H54 (cell line): ENCODE measurements around the gene RAPGEF2.

ENCODE experiments used
- DNase-seq: peaks from one replicate; pipeline ENCODE4 v3.0.0; 2011; ENCODE audit warnings: low spot score, mixed read lengths; ENCODE audit not compliant: insufficient read length
- FAIRE-seq: peaks from 3 replicates; lab custom pipeline; 2011; peaks lifted over from hg19 to GRCh38; lab: Jason Lieb, UNC
- POLR2A ChIP-seq: IDR thresholded peaks from 2 replicates; pipeline ENCODE4 v1.6.1; 2011; ENCODE audit warnings: low read depth, mild to moderate bottlenecking, low read length

The RAPGEF2 gene

DNA sequence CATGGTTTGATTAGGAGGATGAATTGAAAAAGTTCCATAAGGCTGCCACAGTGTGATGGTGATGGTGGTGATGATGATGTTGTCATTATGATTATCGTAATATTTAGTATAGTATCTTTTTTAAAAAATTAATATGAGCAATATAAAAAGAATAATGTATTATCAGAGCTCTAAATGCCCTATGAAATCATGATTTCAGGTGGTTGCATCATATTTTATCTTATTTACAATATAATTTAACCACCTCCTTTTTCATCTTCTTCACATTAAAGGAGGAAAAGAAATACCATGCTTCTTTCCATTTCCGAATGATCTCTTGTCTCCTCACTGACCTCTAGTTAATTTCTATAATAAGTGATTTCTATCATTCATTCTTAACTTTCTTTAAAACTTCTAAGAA lies 225.9 kb downstream of the RAPGEF2 start:
- DNase-seq (no peak), FAIRE-seq (no peak)
- no peak for TF ChIP-seq POLR2A

DNA sequence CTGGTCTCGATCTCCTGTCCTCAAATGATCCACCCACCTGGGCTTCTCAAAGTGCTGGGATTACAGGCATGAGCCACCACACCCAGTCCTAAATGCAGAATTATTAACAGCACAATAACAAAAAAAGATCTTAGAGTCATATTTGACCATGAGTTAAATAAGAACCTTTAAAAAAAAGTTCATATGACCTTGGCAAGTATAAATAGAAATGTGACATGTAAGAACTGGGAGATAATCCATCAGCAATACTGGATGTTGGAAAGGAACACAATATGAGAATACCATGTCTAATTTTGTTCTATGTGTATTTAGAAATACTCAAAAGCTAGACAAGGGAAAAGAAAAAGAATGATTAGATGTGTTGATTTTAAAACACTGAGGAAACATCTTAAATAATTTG lies 231.6 kb downstream of the RAPGEF2 start:
- DNase-seq (no peak), FAIRE-seq (no peak)
- TF ChIP-seq POLR2A, result no peak

DNA sequence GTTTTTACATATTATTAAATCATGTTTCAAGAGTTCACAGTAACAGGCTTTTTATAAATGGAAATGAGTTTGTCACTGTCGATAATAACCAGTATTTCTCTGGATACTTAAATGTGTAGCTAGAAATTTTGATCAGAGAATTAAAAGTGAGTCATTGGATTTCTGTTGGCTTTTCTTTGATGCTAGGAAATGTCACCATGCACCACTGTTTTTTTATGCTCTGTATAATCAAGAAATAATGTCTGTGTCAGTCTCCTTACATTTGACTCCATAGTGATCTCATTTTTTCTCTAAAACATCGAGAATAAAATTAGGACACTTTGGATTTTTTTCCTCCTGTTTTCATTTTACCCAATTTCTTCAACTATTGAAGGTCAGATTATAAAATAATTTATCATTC lies 234.2 kb downstream of the RAPGEF2 start:
- DNase-seq (no peak), FAIRE-seq (no peak)
- no peak for TF ChIP-seq POLR2A

DNA sequence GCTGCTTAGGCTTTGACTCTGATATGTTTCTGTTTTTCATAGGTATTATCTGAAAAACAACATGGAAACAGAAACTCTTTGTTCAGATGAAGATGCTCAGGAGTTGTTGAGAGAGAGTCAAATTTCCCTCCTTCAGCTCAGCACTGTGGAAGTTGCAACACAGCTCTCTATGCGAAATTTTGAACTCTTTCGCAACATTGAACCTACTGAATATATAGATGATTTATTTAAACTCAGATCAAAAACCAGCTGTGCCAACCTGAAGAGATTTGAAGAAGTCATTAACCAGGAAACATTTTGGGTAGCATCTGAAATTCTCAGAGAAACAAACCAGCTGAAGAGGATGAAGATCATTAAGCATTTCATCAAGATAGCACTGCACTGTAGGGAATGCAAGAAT lies 238.6 kb downstream of the RAPGEF2 start:
- TF ChIP-seq POLR2A, result no peak
- no peak for DNase-seq
- FAIRE-seq, result no peak

DNA sequence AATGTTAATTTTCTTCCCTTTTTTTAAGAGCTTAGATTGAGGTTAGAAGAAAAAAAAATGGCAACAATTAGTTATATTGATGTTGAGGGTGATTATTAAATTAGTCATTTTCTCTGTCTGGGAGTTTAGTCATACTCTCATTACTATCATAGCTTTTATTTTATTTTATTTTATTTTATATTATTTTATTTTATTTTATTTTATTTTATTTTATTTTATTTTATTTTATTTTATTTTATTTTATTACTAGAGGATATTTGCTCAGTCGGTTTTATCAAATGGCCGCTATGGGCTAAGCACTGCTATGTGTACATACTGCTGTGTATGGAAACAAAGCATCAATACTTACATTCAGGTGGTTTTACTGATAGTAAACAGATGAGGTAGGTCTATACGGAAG lies 239.5 kb downstream of the RAPGEF2 start:
- TF ChIP-seq POLR2A, result no peak

DNA sequence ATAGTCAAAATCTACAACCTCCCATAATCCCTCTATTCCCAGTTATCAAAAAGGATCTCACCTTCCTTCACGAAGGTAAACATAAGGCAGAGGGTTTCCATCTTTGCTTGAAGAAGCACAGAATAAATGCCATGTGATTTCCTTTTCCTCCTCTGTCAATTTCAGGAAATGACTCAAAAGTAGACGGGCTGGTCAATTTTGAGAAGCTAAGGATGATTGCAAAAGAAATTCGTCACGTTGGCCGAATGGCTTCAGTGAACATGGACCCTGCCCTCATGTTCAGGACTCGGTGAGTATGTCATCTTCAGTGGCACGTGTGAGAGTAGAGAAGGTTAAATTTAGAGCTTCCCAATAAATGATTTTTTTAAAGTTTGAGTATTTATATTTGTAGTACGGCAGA lies 240.2 kb downstream of the RAPGEF2 start:
- FAIRE-seq (no peak), DNase-seq (no peak)
- no peak for TF ChIP-seq POLR2A

More for the DNA sequence above, 239.5 kb downstream of the RAPGEF2 start:
- FAIRE-seq (no peak), DNase-seq (no peak)

DNA sequence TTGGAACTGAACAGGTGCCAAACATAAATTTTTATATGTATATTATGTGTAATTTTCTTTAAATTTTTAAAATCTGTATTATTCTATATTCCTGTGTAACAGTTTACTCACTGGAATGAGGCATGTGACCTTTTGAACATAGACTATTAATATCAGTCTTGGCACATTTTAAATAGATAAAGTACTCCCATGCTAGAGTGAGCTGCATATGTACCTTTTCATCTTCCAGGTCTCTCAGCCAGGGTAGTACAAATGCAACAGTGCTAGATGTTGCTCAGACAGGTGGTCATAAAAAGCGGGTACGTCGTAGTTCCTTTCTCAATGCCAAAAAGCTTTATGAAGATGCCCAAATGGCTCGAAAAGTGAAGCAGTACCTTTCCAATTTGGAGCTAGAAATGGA lies 242.0 kb downstream of the RAPGEF2 start:
- FAIRE-seq, result no peak
- DNase-seq, result no peak
- TF ChIP-seq POLR2A, result no peak

DNA sequence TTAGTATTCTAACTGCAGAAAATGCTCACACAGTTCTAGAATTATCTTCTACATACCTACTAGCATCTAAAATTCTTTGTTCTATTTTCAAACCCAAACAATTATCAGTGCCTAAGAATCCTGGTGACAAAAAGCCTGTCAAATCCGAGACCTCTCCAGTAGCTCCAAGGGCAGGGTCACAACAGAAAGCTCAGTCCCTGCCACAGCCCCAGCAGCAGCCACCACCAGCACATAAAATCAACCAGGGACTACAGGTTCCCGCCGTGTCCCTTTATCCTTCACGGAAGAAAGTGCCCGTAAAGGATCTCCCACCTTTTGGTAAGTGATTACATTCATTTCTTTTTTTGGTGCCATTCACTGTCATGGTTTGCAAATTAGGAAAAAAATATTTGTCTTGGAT lies 243.8 kb downstream of the RAPGEF2 start:
- DNase-seq (no peak), FAIRE-seq (no peak)
- TF ChIP-seq POLR2A, result no peak

DNA sequence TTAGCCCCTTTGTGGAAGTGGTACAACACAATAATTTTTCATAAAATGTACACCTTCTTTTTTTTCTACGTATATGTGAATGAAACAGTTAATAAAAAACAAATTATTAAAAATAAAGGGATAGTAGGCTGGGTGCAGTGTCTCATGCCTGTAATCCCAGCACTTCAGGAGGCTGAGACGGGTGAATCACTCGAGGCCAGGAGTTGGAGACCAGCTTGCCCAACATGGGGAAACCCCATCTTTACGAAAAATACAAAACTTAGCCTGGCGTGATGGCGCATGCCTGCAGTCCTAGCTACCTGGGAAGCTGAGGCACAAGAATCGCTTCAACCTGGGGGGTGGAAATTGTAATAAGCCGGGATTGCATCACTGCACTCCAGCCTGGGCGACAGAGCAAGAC lies 244.9 kb downstream of the RAPGEF2 start:
- no peak for TF ChIP-seq POLR2A
- FAIRE-seq, result no peak
- no peak for DNase-seq

DNA sequence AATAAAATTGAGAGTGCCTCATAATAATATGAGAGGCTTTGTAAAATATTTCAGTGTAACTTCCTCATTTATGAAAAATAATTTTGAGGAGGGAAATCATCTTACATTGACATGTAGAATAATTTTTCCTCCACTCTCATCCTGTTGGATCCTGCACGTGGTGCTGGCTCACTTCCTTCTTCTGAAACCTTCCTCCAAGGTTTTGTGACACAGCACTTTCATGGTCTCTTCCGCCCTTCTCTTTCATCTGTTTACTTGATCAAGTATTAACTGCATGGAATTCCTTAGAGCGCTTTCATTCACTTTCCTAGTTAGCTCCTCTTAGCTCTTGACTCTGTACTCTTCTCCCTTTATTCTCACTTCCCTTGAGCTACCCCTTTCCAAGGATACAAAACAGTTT lies 246.5 kb downstream of the RAPGEF2 start:
- no peak for DNase-seq
- TF ChIP-seq POLR2A, result no peak
- FAIRE-seq, result no peak

DNA sequence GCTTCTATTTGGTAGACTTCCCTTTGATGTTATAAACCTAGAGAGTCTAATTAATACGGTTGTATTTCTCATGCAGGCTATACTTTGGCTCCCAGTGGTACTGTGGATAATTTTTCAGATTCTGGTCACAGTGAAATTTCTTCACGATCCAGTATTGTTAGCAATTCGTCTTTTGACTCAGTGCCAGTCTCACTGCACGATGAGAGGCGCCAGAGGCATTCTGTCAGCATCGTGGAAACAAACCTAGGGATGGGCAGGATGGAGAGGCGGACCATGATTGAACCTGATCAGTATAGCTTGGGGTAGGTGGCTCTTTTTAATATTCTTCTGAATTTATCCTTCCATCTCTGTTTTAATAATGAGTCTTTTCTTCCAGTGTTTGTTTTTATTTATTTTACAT lies 249.7 kb downstream of the RAPGEF2 start:
- no peak for DNase-seq
- FAIRE-seq, result no peak

DNA sequence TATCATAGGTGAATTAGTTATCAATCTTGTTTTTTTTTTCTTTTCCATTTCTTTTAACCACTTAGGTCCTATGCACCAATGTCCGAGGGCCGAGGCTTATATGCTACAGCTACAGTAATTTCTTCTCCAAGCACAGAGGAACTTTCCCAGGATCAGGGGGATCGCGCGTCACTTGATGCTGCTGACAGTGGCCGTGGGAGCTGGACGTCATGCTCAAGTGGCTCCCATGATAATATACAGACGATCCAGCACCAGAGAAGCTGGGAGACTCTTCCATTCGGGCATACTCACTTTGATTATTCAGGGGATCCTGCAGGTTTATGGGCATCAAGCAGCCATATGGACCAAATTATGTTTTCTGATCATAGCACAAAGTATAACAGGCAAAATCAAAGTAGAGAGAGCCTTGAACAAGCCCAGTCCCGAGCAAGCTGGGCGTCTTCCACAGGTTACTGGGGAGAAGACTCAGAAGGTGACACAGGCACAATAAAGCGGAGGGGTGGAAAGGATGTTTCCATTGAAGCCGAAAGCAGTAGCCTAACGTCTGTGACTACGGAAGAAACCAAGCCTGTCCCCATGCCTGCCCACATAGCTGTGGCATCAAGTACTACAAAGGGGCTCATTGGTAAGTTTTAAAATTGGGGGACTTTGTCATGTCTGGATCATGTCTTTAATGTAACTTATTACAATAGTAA lies 250.7 kb downstream of the RAPGEF2 start:
- TF ChIP-seq POLR2A, result no peak
- DNase-seq (no peak), FAIRE-seq (no peak)

More for the DNA sequence above, 249.7 kb downstream of the RAPGEF2 start:
- no peak for TF ChIP-seq POLR2A

DNA sequence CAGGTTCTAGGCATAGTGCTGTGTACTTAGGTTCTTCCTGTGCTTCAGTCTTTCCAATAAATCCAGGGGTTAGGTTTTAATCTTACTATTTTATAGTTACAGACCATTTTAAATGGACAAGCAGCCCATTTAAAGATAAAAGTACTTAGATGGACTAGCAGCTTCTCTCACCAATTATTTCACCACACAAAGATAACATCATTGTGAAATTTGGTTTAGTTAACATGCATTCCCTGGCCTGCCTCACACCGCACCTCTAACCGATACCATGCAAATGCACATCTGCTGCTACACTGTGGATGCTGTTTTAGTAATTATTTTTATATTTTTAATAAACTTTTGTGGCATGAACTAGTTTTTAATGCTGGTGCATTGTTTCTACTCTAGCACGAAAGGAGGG lies 252.6 kb downstream of the RAPGEF2 start:
- FAIRE-seq, result no peak
- no peak for DNase-seq
- TF ChIP-seq POLR2A, result no peak

DNA sequence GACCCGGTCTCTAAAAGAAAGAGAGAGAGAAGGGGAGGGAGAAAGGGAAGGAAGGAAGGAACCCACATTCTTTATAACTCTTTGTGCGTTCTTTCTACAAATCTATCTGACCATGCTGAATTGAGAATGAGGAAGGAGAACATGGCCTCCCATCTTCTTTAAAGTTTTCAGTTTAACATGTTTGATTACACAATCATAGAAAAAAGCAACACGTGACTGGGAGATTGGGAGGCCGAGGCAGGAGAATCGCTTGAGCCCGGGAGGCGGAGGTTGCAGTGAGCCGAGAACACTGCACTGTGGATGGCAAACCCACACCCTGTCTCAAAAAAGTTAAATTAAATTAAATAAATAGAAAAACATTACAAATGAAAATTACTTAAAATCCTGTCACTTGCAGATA lies 254.5 kb downstream of the RAPGEF2 start:
- FAIRE-seq (no peak), DNase-seq (no peak)

DNA sequence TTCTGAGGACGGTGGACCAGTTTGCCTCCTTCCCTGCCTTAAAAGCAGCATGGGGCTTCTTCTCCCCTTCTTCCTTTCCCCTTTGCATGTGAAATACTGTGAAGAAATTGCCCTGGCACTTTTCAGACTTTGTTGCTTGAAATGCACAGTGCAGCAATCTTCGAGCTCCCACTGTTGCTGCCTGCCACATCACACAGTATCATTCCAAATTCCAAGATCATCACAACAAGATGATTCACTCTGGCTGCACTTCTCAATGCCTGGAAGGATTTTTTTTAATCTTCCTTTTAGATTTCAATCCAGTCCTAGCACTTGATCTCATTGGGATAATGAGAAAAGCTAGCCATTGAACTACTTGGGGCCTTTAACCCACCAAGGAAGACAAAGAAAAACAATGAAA lies 255.3 kb downstream of the RAPGEF2 start:
- no peak for TF ChIP-seq POLR2A
- peak; percentile 28 for DNase-seq
- FAIRE-seq, result peak; percentile 81

More for the DNA sequence above, 254.5 kb downstream of the RAPGEF2 start:
- no peak for TF ChIP-seq POLR2A
